ENCODE data around the gene FNDC3B. TPM values are rescaled to one million over a fixed set of nuclear protein-coding genes. Genes with fewer than 3 reads are reported as not detected.

FNDC3B gene
- total RNA-seq, 4 donors from 2014 or later: 131 to 179 (median 170) TPM

GRCh38 chr3:172061724-172062184 lies 22.4 kb downstream of the FNDC3B start:
- TF ChIP-seq, protein P1, sequence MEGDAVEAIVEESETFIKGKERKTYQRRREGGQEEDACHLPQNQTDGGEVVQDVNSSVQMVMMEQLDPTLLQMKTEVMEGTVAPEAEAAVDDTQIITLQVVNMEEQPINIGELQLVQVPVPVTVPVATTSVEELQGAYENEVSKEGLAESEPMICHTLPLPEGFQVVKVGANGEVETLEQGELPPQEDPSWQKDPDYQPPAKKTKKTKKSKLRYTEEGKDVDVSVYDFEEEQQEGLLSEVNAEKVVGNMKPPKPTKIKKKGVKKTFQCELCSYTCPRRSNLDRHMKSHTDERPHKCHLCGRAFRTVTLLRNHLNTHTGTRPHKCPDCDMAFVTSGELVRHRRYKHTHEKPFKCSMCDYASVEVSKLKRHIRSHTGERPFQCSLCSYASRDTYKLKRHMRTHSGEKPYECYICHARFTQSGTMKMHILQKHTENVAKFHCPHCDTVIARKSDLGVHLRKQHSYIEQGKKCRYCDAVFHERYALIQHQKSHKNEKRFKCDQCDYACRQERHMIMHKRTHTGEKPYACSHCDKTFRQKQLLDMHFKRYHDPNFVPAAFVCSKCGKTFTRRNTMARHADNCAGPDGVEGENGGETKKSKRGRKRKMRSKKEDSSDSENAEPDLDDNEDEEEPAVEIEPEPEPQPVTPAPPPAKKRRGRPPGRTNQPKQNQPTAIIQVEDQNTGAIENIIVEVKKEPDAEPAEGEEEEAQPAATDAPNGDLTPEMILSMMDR (IDR thresholded peaks at IDR 0.05; ENCODE audit: low read depth): no peak

- TF ChIP-seq, protein P1 (IDR thresholded peaks at IDR 0.05; ENCODE audit: low read depth): no peak
These were observed 23.4 kb downstream of the FNDC3B start for GRCh38 chr3:172062761-172063160.

DNA sequence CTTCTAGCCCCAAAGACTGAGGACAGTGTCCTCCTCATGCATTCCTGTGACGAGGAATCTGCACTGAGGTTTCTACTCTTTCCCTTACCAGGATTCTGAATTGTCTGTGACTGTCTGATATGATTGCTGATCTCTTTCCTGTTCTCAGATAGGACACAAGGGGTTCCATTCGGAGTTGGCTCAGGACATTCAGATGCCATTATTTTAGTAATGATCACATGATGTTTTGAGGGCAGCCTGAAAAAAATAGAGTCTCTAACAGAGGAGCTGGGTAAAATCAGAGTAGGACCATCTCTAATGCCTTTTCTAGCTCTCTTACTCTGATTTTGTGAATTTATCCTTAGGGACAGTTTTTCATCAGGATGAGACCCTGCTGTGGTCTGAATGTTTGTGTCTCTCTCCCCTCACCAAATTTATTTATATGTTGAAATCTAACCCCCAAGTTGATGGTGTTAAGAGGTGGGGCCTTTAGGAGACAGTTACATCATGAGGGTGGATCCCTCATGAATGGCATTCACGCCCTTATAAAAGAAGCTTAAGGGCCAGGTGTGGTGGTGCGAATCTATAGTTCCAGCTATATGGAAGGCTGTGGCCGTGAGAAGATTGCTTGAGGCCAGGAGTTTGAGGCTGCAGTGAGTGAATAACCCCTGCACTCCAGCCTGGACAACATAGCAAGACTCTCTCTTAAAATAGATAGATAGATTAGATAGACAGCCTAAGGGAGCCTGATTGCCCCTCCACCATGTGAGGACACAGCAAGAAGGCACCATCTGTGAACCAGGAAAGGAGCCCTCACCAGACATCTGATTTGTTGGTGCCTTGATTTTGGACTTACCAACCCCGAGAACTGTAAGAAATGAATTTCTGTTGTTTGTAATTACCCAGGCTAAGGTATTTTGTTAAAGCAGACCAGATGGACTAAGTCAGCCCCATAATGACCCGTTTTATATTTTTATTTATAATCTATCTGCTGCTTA lies 24.4 kb downstream of the FNDC3B start:
- TF ChIP-seq, protein P1 (IDR thresholded peaks at IDR 0.05; ENCODE audit: low read depth): no peak

GRCh38 chr3:172065527-172065926 lies 26.1 kb downstream of the FNDC3B start:
- TF ChIP-seq, protein P1 (IDR thresholded peaks at IDR 0.05; ENCODE audit: low read depth): no peak

DNA sequence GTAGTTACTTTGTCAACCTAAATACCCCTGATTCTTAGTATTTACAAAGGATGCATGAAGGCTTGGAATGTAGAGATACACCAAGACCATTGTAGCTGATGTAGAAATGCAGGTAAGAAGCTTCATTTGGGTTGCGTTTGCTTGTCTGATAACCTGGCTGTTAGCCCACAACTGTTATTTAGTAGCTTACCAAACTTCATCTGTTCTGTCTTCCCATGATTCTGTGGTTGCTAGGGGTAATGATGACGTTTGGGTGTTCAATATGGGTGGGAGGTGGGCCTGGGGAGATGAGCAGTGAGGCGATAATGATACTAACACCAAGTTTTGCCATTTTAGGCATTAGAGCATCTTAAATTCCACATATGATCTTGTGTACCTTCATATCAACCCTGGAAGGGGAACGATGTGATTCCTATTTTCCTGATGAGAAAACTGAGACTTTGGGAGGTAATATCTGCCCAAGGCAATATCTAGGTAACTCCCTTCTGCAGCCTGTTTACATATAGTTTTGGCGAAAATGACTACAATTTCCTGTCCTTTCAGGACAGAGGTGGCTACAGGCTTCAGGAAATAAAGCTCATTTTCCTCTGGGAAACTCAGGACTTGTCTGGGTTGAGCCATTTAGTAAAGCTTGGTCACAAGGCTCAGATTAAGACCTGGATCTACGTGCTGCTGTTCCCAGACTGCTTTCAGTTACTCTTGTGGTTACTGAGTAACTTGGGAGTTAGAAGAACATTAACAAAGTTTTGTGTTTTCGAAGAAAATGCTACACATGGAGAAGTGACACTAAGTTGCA lies 26.8 kb downstream of the FNDC3B start:
- TF ChIP-seq, protein P1 (IDR thresholded peaks at IDR 0.05; ENCODE audit: low read depth): no peak

DNA sequence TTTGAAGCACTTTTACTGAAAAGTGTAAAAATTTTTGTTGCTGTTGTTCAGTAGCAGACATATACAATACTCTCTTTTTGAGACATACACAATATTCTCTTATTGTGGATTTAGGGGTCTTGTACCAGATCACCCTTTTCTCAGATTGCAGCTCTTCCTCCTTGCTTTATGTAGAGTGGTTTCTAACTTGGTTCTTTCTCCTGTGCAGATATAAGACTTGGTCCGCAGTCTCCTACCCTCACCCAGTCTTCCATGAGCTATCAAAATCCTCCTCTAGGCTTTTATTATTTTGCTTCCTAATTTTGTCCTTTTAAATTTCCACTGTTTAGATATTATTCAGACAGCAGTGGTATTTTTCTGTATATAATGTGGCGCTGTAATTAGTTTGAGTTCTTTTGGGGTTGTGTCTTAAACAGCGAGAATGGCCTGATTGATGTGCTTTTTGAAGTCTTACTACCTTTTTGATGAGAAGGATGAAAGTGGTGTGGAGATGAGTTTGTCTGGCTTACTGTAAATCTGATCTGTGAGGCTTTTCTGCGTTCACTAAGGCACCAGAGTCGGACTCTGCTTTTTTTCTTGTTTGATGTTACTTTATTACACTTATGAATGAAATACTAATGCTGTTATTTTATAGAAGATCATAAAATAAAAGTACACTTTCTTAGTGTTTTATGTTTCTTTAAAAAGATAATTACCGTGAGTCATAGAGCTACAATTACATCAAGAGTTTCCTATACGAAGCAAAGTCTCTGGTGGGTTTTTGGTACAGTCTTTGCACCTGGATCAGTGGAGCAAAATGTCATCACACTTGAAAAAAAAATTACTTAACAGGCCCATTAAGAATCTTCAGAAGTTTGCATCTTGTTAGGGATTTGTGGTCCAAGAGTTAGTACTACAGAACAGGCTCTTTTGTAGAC lies 27.8 kb downstream of the FNDC3B start:
- TF ChIP-seq, protein P1 (IDR thresholded peaks at IDR 0.05; ENCODE audit: low read depth): no peak
